WTC11 (cell line): Measurements from ENCODE around the gene NHERF2. TPM values are rescaled to one million over a fixed set of nuclear protein-coding genes. Genes with fewer than 3 reads are reported as not detected.

Experiments used
- ATAC-seq: fragments of 200-7000 bp; cut with Tn5 transposase; 2 replicates; pipeline ENCODE4 v1.10.0; 2021; ENCODE audit warnings: mild to moderate bottlenecking, moderate library complexity
- CTCF ChIA-PET: fragments of 300-600 bp; sonication (Branson Sonifier 250); formaldehyde crosslinking; loops from one replicate; lab custom pipeline; 2021; ENCODE audit warnings: antibody characterized with exemption; lab: Charles Lee
- POLR2A ChIA-PET: fragments of 350-600 bp; sonication (Branson Sonifier 250); formaldehyde crosslinking; loops from one replicate; lab custom pipeline; 2021; ENCODE audit warnings: antibody characterized with exemption; lab: Charles Lee
- DNase-seq: peaks from one replicate; pipeline ENCODE4 v3.0.0; 2021; ENCODE audit warnings: low spot score
- H3K27ac Mint-ChIP-seq: 2 replicates; pipeline ENCODE4 v1.8.0; 2021; ENCODE audit warnings: mixed read lengths
- H3K27me3 Mint-ChIP-seq: 2 replicates; pipeline ENCODE4 v1.8.0; 2021; ENCODE audit warnings: low read depth, mild to moderate bottlenecking, moderate library complexity, mixed read lengths
- H3K36me3 Mint-ChIP-seq: 2 replicates; pipeline ENCODE4 v1.8.0; 2021; ENCODE audit warnings: mixed read lengths
- H3K4me1 Mint-ChIP-seq: 2 replicates; pipeline ENCODE4 v1.8.0; 2022; ENCODE audit warnings: mixed read lengths
- H3K4me3 Mint-ChIP-seq: 2 replicates; pipeline ENCODE4 v1.8.0; 2021; ENCODE audit warnings: mild to moderate bottlenecking, moderate library complexity, mixed read lengths
- H3K9me3 Mint-ChIP-seq: 2 replicates; pipeline ENCODE4 v1.8.0; 2021; ENCODE audit warnings: mixed read lengths
- AFF4 ChIP-seq: sonication (generic); formaldehyde crosslinking; IDR thresholded peaks from 2 replicates; pipeline ENCODE4 v1.8.1; 2023; ENCODE audit warnings: mild to moderate bottlenecking, missing genetic modification reagents, borderline replicate concordance
- AR ChIP-seq: fragments of 250-450 bp; sonication (Bioruptor Pico); IDR thresholded peaks from 2 replicates; pipeline ENCODE4 v1.9.0; 2021; ENCODE audit warnings: mild to moderate bottlenecking
- GABPB1 ChIP-seq: sonication (generic); formaldehyde crosslinking; IDR thresholded peaks from 2 replicates; pipeline ENCODE4 v1.8.1; 2023; ENCODE audit warnings: mild to moderate bottlenecking, missing genetic modification reagents
- GTF2I ChIP-seq: fragments of 250-450 bp; sonication (Bioruptor Pico); conservative IDR thresholded peaks from 2 replicates; pipeline ENCODE4 v1.4.0; 2021; ENCODE audit warnings: mild to moderate bottlenecking
- JAZF1 ChIP-seq: fragments of 250-450 bp; sonication (Bioruptor Pico); IDR thresholded peaks from 2 replicates; pipeline ENCODE4 v1.9.0; 2021; ENCODE audit warnings: moderate library complexity, mild to moderate bottlenecking, inconsistent platforms
- JUN ChIP-seq: sonication (generic); formaldehyde crosslinking; IDR thresholded peaks from 2 replicates; pipeline ENCODE4 v1.8.0; 2023; ENCODE audit warnings: mild to moderate bottlenecking, missing genetic modification reagents
- KAT7 ChIP-seq: sonication (generic); formaldehyde crosslinking; IDR thresholded peaks from 2 replicates; pipeline ENCODE4 v1.8.1; 2023; ENCODE audit warnings: missing genetic modification reagents, mild to moderate bottlenecking, borderline replicate concordance
- MXD4 ChIP-seq: fragments of 250-450 bp; sonication (Bioruptor Pico); IDR thresholded peaks from 2 replicates; pipeline ENCODE4 v1.8.0; 2021; ENCODE audit warnings: mild to moderate bottlenecking, moderate library complexity, borderline replicate concordance
- MYBL2 ChIP-seq: sonication (generic); formaldehyde crosslinking; IDR thresholded peaks from 2 replicates; pipeline ENCODE4 v1.8.1; 2023; ENCODE audit warnings: mild to moderate bottlenecking, moderate library complexity, missing genetic modification reagents
- PREB ChIP-seq: sonication (generic); formaldehyde crosslinking; IDR thresholded peaks from 2 replicates; pipeline ENCODE4 v1.8.1; 2022; ENCODE audit warnings: mild to moderate bottlenecking, missing genetic modification reagents, moderate library complexity, borderline replicate concordance
- RORB ChIP-seq: fragments of 250-450 bp; sonication (Bioruptor Pico); IDR thresholded peaks from 2 replicates; pipeline ENCODE4 v1.9.0; 2021; ENCODE audit warnings: mild to moderate bottlenecking
- SP1 ChIP-seq: sonication (generic); formaldehyde crosslinking; conservative IDR thresholded peaks from 2 replicates; pipeline ENCODE4 v1.8.1; 2022; ENCODE audit warnings: missing genetic modification reagents
- TCF7 ChIP-seq: sonication (generic); formaldehyde crosslinking; IDR thresholded peaks from 2 replicates; pipeline ENCODE4 v1.8.0; 2022; ENCODE audit warnings: mild to moderate bottlenecking, low read depth, missing genetic modification reagents, moderate library complexity
- TEAD1 ChIP-seq: sonication (generic); formaldehyde crosslinking; IDR thresholded peaks from 2 replicates; pipeline ENCODE4 v1.8.0; 2022; ENCODE audit warnings: mild to moderate bottlenecking, missing genetic modification reagents
- ZNF232 ChIP-seq: sonication (generic); formaldehyde crosslinking; IDR thresholded peaks from 2 replicates; pipeline ENCODE4 v1.8.0; 2022; ENCODE audit warnings: mild to moderate bottlenecking, missing genetic modification reagents
- ZNF416 ChIP-seq: fragments of 250-450 bp; sonication (Bioruptor Pico); IDR thresholded peaks from 2 replicates; pipeline ENCODE4 v1.9.0; 2021; ENCODE audit warnings: mild to moderate bottlenecking, inconsistent platforms
- ZNF532 ChIP-seq: fragments of 250-450 bp; sonication (Bioruptor Pico); IDR thresholded peaks from 2 replicates; pipeline ENCODE4 v1.9.0; 2021; ENCODE audit warnings: mild to moderate bottlenecking, borderline replicate concordance
- total RNA-seq: library from RNA; stranded (reverse); gene quantifications from 3 replicates; pipeline ENCODE4 v1.2.3, GENCODE V29; 2021

The NHERF2 gene
- total RNA-seq, 1 experiment from 2014 or later, result 31.1 TPM

GRCh38 chr16:1982013-1982433 is 44.7 kb upstream of the NHERF2 start (continued):
- TF ChIP-seq AR (CRISPR knock-in tag) (no peak), JUN (CRISPR knock-in tag) (no peak), ZNF232 (CRISPR knock-in tag) (no peak)

GRCh38 chr16:1982991-1983543 is 43.6 kb upstream of the NHERF2 start:
- H3K36me3 Mint-ChIP-seq, result peaks cover 5% of the 10 kb centered on the region; the same call in 1 of the 2 replicates
- H3K27me3 Mint-ChIP-seq, result peaks cover 39% of the 10 kb centered on the region
- H3K9me3 Mint-ChIP-seq, result no peaks in the 10 kb centered on the region
- ChIA-PET CTCF (interaction anchor here (0.7 to 4.4 kb wide), 3 partner anchors 21 to 1602 kb away, joined by 3 to 19 read pairs (median 3); no protein-coding TSS in a partner anchor), POLR2A (no interaction called here)
- DNase-seq (no peak), ATAC-seq (no peak)
- peak overlapping the region; percentile 80; the same call in 1 of the 2 replicates for H3K27ac Mint-ChIP-seq
- H3K4me1 Mint-ChIP-seq, result peaks cover 27% of the 10 kb centered on the region
- TF ChIP-seq MYBL2 (CRISPR knock-in tag) (peak; percentile 2; the same call in 1 of the 2 replicates), GTF2I (CRISPR knock-in tag) (peak; percentile 39; the same call in 1 of the 2 replicates), ZNF532 (CRISPR knock-in tag) (no peak)
- H3K4me3 Mint-ChIP-seq, result peak overlapping the region; percentile 69

GRCh38 chr16:1983544-1984346 is 43.0 kb upstream of the NHERF2 start, which contains the start of gene GFER:
Gene GFER (plus strand): TSS chr16:1984193. CDS start chr16:1984219, 26 bp downstream.
- ChIA-PET POLR2A (interaction anchor here (0.5 to 1.3 kb wide), 2 partner anchors 172 to 175 kb away, joined by 3 to 4 read pairs; partner anchors contain the start of gene TRAF7), CTCF (interaction anchor here (0.5 to 1.8 kb wide), 7 partner anchors 9 to 201 kb away, joined by 3 to 11 read pairs (median 3); partner anchors contain the start of genes NUBP2 and SPSB3)
- peak within 1 kb of the TSS; percentile 81 for H3K4me3 Mint-ChIP-seq
- H3K27ac Mint-ChIP-seq, result peak within 1 kb of the TSS; percentile 80
- ATAC-seq, result peak; percentile 78
- peaks cover 5% of the 10 kb centered on the region; the same call in 1 of the 2 replicates for H3K36me3 Mint-ChIP-seq
- peak; percentile 95 for DNase-seq
- H3K4me1 Mint-ChIP-seq, result peaks cover 30% of the 10 kb centered on the region
- H3K27me3 Mint-ChIP-seq, result peaks cover 42% of the 10 kb centered on the region
- no peaks in the 10 kb centered on the region for H3K9me3 Mint-ChIP-seq
- TF ChIP-seq ZNF416 (CRISPR knock-in tag), result peak; percentile 52; the same call in 1 of the 2 replicates
- TF ChIP-seq JUN (CRISPR knock-in tag), result peak; percentile 71; the same call in 1 of the 2 replicates
- TF ChIP-seq SP1 (CRISPR knock-in tag), result peak; percentile 85
- no peak for TF ChIP-seq AFF4 (CRISPR knock-in tag)
- TF ChIP-seq KAT7, result no peak
- TF ChIP-seq PREB, result no peak
- peak; percentile 15 for TF ChIP-seq GABPB1
- peak; percentile 61; the same call in 1 of the 2 replicates for TF ChIP-seq TEAD1 (CRISPR knock-in tag)
- no peak for TF ChIP-seq RORB
- no peak for TF ChIP-seq MXD4 (CRISPR knock-in tag)
- no peak; the same call in 1 of the 2 replicates for TF ChIP-seq TCF7
- TF ChIP-seq JAZF1 (CRISPR knock-in tag), result no peak
